HG03469 (cell line): ENCODE results near the gene QRICH1.

Experiments used
- ATAC-seq: cut with Tn5 transposase; IDR thresholded peaks from one replicate; pipeline ENCODE4 v1.9.1; 2021; ENCODE audit warnings: mild to moderate bottlenecking, moderate library complexity, moderate number of reproducible peaks; ENCODE audit not compliant: unreplicated experiment

Gene QRICH1

DNA sequence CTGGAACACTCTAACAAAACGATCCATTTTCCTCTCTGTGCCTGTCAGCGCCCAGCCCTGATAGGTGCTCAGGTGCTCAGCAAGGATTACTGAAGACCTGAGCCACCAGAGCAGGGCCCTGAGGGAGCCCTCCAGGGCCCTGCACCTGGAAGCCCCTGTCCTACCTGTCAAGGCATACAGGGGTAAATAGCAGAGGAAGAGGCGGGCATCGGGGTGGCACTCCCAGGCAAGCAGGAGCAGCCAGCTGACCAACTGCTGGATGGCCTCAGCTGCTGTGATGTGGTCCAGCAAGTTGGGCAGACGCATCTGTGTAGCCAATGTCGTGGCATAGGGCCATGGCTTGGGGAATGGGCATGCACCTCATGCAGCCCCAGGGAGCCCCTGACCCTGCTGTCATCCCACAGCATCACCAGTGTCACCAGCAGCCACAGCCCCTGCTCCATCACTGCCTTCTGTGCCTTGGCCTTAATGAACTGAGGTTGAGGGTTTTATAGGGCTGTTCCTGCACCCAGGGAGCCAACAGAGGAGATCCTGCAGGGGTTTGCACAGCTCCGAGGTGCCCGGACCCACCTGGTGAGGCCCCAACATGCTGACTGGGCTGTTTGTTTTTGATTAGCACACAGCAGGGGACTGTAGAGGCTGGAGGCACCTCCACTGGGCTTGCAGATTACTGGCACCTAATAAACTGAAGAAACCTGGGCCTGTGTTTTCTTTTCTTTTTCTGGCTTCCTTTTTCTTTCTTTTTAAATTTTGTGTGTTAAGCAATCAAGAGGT lies 94.6 kb downstream of the QRICH1 start:
- ATAC-seq: no peak

DNA sequence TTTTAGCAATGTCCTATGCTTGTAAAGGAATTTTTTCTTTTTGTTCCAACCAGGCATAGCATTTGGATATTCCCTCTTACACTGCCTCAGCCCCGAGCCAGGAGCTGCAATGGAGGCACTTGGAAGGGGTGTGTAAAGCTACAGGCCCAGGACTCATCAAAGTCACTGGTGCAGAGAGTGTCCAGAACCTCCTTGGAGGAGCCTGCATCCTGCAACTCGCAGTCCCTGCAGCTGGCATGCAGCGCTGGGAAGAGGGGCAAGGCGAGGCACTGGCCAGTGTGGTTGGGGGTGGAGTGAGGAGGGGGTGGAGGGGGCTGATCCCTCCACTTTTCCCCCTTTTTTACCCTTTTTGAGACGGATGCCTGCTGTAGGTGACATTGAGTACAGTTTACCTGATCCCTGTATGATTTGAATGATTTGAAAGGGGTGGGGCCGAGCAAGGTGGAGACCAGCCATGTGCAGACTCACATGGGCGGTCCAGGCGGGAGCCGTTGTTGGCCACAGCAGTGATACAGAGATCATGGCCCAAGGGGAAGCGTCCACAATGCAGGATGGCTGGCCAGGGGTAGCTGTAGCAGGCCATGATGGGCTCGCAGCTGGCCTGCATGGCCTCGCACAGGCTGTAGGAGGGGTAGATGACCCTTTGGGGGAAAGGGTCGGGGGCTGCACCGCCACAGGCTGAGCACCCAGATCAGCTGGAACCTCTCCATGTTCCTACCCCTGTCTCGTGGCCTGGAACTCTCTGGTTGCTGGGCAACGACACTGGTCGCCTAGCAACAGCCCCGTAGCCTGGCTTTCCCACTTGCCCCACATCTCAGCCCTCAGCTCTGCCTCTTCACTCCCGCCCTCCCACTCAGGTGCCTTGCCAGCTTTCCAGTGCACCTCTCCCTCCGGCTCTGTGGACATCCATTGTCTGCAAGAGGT lies 95.9 kb downstream of the QRICH1 start:
- no peak for ATAC-seq

DNA sequence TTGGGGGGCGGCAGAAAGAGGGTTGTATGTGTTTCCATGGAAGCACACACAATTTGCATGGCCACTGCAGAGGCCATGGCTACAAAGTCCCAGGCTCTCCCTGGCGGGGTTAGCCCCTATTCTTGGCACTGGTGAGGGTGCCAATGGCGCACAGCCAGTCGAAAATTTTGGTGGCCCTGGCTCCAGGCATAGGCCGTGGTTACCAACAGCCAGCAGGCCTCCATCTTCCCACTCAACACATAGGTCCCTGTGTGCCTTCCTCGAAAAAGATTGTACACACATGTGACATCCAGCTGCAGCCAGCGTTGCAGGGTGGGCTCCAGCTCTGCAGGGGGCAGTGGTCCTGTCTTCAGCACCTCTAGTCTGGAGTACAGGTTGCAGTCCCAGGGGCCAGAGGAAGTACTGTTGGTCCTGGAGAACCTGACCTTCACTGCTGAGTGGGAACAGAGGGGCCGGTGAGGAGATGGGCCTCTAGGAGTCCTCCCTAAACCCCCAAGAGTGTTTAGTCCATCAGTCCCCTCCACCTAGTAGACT lies 96.7 kb downstream of the QRICH1 start:
- no peak for ATAC-seq

DNA sequence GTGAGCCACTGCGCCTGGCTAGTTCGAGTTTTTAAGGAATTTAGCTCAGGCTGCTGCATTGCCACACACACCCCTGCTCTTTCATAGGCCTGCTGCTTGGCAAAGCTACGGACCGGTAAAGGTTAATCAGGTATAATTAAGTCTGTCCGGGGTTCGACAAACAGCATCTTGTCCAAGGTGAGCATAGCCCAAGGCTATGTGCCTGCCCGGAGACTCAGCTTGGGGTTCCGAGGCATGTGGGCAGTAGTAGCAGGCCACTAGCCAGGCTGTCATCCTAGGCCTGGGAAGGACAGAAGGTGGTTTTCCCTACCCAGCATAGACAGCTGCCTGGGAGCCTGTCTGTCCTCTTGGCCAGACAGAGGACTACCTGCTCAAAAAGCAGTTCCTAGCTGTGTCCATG lies 97.2 kb downstream of the QRICH1 start:
- ATAC-seq: no peak

DNA sequence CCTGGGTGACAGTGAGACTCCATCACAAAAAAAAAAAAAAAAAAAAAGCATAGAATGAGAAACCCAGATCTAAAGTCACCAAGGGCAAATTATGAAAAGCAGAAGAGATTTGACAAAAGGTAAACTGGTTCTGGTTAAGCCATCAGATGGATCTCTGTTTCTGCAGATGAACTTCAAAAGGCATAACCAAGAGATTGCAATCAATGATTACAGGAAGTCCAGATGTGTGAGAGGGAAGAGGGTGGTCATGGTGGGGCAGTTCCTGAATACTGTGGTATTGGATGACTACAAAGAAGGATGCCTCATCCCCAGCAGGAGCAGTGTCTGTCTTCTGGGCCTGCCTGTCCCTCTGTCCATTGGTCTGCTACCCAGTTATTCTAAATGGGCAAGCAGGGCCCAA lies 100.0 kb downstream of the QRICH1 start:
- ATAC-seq: no peak

DNA sequence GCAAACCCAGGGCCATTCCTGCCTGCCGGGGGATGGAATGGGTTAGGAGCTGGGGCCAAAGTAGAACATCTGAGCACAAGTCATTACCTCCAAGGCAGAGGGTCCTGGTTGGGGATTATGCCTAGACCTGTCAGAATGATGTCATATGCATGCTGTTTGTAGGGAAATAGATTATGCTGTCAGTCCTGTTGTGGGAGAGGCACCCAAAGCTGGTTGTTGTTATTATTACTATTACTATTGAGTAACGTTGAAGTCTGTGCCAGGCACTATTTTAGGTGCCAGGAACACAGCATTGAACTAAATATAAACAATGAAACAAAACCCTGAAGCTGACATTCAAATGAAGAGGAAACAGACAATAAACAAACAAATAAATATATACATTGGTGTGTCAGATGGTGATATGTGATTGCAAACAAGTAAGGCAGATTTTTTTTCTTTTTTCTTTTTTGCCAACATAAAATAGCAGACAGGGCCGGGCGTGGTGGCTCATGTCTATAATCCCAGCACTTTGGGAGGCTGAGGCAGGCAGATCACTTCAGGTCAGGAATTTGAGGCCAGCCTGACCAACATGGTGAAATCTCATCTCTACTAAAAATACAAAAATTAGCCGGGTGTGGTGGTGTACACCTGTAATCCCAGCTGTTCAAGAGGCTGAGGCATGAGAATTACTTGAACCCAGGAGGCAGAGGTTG lies 101.9 kb downstream of the QRICH1 start:
- ATAC-seq: no peak

DNA sequence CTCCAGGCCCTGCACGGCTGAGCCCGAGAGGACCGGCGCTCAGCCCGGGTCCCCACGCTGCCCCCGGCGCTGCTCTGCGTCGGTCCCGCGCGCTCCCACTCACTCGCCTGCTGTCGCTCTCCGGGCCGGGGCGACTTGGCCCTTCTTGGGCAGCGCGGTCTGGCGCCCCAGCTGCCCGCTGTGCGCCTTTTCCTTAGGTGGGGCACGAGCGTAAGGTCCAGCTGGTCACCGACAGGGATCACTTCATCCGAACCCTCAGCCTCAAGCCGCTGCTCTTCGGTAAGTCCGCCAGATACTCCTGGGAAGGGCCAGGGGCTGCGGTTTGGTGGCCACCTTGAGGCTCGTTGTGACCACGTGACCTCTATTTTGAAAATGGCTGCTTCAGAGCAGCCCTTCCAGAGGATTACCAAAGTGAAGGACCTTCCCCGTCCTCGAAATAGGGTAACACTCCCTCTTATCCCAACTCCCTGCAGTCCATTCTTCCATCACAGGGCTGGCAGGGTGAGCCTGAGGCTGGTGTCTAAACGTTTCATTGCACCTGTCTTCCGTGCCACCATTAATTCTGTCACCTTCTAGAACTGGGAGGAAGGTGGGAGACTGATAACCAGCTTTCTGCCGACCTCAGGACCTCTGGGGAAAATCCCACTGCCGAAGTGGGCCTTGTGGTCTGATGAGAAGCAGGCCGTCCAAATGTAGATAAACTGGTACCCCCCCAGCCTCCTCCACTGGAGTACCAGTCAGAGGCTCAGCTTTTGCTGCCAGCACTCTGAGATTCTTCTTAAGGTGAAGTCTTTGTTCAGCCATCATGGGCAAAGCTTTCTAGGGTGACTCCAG lies 103.0 kb downstream of the QRICH1 start:
- ATAC-seq: no peak

DNA sequence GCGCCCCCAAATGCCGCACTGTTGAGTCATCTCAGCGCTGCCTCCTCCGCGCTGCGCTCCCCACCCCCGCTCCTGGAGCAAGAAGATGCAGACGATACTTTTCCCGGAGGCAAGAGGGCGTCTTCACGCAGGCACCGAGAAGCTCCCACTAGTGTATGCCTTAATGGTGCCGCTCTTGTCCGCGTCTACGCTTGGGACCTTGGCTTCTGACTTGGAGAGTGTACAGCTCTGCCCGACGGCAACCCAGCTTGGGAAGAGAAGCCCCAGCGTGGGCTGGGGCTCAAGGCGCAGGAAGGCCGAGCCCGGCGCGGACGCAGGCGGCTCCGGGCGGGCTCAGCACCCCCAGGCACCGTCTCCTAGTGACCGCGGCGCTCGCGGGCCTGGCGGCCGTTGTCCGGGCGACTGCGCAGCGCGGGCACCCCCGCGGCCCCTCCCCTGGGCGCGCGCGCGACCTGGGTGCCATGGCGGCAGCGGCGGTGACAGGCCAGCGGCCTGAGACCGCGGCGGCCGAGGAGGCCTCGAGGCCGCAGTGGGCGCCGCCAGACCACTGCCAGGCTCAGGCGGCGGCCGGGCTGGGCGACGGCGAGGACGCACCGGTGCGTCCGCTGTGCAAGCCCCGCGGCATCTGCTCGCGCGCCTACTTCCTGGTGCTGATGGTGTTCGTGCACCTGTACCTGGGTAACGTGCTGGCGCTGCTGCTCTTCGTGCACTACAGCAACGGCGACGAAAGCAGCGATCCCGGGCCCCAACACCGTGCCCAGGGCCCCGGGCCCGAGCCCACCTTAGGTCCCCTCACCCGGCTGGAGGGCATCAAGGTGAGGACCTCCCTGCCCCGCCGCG lies 103.9 kb downstream of the QRICH1 start, which contains the start of gene P4HTM:
Gene P4HTM (plus strand): TSS at position 446 of the 840 bp plus-strand sequence. CDS start 16 bp downstream, at position 462.
- ATAC-seq: no peak

DNA sequence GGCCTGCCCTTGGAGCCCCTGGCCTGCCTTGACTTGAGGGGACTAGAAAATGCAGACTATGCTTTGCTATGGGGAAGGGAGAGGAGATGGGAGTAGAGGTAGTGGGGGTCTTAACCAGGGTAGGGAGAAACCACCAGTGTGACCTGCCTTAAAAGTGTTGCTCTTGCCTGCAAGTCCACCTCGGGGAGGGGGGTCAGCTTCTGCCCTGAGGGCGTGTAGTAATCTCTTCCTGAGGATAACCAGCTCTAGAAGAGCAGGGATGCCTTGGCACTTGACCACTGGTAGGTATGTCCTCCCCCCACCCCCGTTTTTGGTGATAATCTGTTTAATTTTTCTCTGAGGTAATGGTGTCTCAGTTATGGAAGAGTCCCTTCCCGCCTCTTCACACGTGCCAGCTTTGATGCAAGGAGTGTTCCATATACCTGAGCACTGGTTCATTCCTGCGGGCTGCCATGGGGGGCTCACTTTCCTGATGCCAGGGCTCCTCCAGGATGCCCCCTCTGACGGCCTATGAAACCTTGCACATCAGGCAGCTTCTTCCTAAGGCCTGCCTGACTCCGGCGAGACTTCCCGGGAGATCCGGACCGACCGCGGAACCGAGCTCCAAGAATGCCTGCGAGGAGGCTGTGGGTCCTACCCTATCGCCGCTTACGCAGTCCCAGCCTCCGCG lies 104.6 kb downstream of the QRICH1 start:
- no peak for ATAC-seq

DNA sequence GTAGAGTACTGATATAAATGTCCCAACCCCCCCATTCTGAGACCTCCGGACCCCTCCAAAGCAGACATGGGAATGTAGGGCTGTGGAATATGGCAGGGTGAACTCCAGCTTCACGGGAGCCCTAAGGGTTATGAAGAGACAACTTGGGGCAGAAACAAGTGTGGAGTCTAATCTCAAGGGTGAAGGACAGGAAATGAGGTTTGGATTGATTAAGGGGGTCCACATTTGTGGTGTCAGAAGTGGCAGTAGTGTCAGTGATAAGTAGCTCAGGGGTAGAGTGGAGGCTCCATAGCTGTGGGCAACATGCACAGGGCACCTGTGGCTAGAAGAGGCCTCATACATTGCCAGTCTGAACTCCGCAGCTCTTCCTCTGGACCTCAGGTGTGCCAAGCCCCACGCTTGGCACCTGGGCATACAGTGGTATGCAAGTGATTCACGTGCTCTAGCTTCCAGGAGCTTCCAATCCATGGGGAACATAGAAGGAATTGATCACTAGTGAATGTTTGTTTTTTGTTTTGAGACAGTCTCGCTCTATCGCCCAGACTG lies 108.0 kb downstream of the QRICH1 start:
- no peak for ATAC-seq

DNA sequence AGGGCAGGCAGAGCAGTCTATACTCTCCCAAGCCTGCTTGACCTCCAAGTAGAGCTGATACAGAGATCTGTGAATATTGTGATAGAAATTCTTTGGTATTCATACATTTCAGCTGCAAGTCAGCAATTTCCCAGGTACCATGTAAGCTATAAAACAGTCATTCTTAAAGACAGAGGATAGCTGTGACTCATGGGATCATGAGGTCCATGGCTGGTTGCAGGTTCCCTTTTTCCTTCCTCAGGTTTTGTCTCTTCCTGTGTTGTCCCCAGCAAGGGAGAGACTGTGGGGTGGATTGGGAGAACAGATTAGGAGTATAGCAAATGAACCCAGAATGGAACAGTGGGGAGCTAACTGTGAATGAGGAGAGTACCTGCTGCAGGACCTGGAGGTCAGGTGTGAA lies 109.2 kb downstream of the QRICH1 start:
- no peak for ATAC-seq

DNA sequence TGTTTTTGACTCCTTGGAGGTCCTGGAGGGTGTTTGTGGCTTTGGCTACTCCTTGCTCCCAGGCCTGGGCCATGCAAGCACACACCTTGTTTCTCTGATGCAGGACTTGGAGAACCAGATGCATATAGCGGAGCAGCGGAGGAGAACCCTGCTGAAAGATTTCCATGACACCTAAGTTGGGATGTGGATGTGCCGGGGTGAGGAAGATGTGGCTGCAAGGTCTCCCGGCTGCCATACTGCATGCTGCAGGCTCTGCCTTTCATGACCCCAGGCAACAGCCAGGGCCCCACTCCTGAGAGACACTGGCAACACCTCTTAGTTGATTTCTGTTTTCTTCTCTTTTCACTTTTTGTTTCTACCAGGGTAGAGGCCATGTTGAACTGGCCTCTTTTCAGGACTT lies 110.8 kb downstream of the QRICH1 start:
- ATAC-seq: no peak

DNA sequence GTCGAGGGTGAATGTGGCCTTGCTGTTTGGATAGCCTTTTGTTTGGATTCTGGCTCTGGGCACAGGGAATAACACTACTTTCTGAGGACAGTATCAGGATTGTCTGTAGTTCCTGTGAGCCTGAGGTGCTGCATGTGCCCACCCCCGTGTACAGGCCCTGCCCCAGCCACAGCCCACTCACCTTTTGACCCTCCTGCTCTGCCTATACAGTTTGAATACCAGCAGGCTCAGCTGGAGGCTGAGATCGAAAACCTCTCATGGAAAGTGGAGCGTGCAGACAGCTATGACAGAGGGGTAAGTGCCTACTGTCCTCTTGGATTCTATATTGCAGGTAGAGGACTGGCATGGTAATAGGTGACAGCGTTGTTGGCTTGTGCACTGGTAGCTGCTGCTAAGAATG lies 111.2 kb downstream of the QRICH1 start:
- no peak for ATAC-seq

DNA sequence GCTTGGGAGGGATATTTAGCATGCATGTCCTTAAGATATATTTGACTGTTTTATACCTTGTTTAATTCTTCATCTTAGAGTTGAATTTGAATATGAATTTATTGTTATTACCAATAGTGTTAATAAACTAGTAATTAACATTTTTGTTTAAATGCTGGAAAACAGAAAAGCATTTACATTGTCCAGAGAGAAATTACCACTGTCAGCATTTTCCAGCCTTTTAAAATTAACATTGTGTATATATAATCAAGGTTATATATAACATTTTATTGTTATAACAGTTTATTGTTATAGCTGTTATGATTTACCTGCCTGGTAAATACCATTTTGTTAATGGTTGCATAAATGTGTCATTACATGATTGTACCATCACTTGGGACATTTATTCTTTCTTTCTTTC lies 111.9 kb downstream of the QRICH1 start:
- ATAC-seq: no peak

DNA sequence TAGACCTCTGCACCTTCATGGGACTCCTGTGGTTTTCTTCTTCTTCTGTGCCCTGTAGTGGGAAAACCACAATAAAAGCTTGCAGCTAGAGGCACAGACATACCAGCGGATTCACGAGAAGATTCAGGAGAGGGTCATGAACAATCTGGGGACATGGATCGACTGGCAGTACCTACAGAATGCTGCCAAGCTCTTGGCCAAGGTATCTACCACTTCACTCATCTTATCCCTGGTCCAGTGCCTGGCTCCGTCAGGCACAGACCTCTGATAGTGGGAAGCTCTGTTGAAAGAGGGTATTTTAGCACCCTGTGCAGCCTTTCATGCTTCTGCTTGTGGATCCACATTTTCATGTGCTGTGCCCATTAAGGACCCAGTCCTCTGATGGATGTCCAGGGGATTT lies 113.6 kb downstream of the QRICH1 start:
- no peak for ATAC-seq
